NCI-H2171 treated with DMSO at 0.1 percent for 48 hours (cell line): ENCODE measurements around the gene ANGEL2.

Source experiments
- DNase-seq: peaks from one replicate; lab custom pipeline; 2025; lab: John Stamatoyannopoulos, UW

The ANGEL2 gene

GRCh38 chr1:212951126-212951946 is 64.3 kb downstream of the ANGEL2 start:
- no peak for DNase-seq

GRCh38 chr1:212950243-212951125 is 65.2 kb downstream of the ANGEL2 start, which contains the start of gene VASH2:
Gene VASH2 (plus strand): TSS chr1:212950541. CDS start chr1:212951543, 1,002 bp downstream.
- DNase-seq = peak; percentile 90

GRCh38 chr1:212949771-212950170 is 65.9 kb downstream of the ANGEL2 start:
- no peak for DNase-seq

- DNase-seq = no peak
Observed at GRCh38 chr1:212946872-212947271, 68.8 kb downstream of the ANGEL2 start.

- DNase-seq = peak; percentile 53
Observed at GRCh38 chr1:212945463-212946160, 70.1 kb downstream of the ANGEL2 start.

- DNase-seq = no peak
Observed at GRCh38 chr1:212945056-212945455, 70.6 kb downstream of the ANGEL2 start.

GRCh38 chr1:212944229-212944901 is 71.3 kb downstream of the ANGEL2 start:
- DNase-seq = no peak

- DNase-seq = no peak
Observed at GRCh38 chr1:212943393-212943710, 72.3 kb downstream of the ANGEL2 start.

GRCh38 chr1:212942679-212943392 is 72.8 kb downstream of the ANGEL2 start:
- DNase-seq = no peak
